Gastrocnemius medialis (tissue), 4 donors: ENCODE results near the gene TYSND1. TPM values are rescaled to one million over a fixed set of nuclear protein-coding genes. Genes with fewer than 3 reads are reported as not detected.
"Not testable (repeated sequence)": the region's sequence is repeated elsewhere in the genome, so short reads cannot be mapped to it uniquely, and the experiment has no call there.

Experiments
- ATAC-seq, 2 donors: fragments of 150-250 bp; one replicate each; pipeline ENCODE4 v1.9.1; 2016
- DNase-seq, 2 donors: peaks; one replicate each; pipeline ENCODE4 v3.0.0-alpha.2; 2019
- H3K27ac ChIP-seq, 4 donors: fragments of 200-600 bp; sonication (generic); 1 replicate in 1 of 4; 2 replicates in 3 of 4; pipeline ENCODE4 v1.5.1; 2016 to 2018; ENCODE audit warnings: mild to moderate bottlenecking in 2 of 4, moderate library complexity in 1 of 4
- H3K27me3 ChIP-seq, 3 donors: fragments of 200-600 bp; sonication (generic) in 2 of 3; 1 replicate in 1 of 3; 2 replicates in 2 of 3; pipeline versions ENCODE4 v1.5.1 to v1.6.0; 2016 to 2019; ENCODE audit warnings: mild to moderate bottlenecking in 1 of 3, moderate library complexity in 1 of 3
- H3K36me3 ChIP-seq, 2 donors: fragments of 200-600 bp; sonication (generic) in 1 of 2; one replicate each; pipeline ENCODE4 v1.5.1; 2017 to 2018
- H3K4me1 ChIP-seq, 2 donors: fragments of 200-600 bp; sonication (generic) in 1 of 2; one replicate each; pipeline ENCODE4 v1.5.1; 2016 to 2017; ENCODE audit warnings: mild to moderate bottlenecking in 2 of 2
- H3K4me3 ChIP-seq, 4 donors: fragments of 200-600 bp; sonication (generic) in 3 of 4; 1 replicate in 1 of 4; 2 replicates in 3 of 4; pipeline ENCODE4 v1.5.1; 2016 to 2019; ENCODE audit warnings: mild to moderate bottlenecking in 2 of 4
- H3K9me3 ChIP-seq, 3 donors: fragments of 200-600 bp; sonication (generic) in 2 of 3; 1 replicate in 1 of 3; 2 replicates in 2 of 3; pipeline ENCODE4 v1.5.1; 2016 to 2019
- POLR2A ChIP-seq, 2 donors: fragments of 450-650 bp; IDR thresholded peaks; one replicate each; pipeline ENCODE4 v1.6.1; 2017; ENCODE audit warnings: antibody characterized with exemption in 2 of 2, mild to moderate bottlenecking in 2 of 2, moderate library complexity in 2 of 2
- in situ Hi-C, 4 donors: fragments of 200-750 bp; cut with MboI; loops; one replicate each; pipeline versions ENCODE4 v1.15.0 to v1.8.0; 2017; ENCODE audit warnings: low sequenced_read_pairs in 4 of 4
- intact Hi-C: fragments of 100-400 bp; cut with DNase I; formaldehyde crosslinking; loops from one replicate; pipeline ENCODE4 v1.15.1; 2023; ENCODE audit warnings: low total_unique reads
- total RNA-seq, 4 donors: library from RNA; depleted of rRNA; stranded (reverse); fragments of >200 nt; gene quantifications; one replicate each; pipeline versions ENCODE4 v1.1.0 to v1.2.3, GENCODE V29; 2016
- TF ChIP-seq, protein P1 (sequence below), 5 experiments: fragments of 450-650 bp in 3 of 5; fragments of 200-600 bp in 2 of 5; sonication (generic) in 2 of 5; IDR thresholded peaks in 4 of 5; conservative IDR thresholded peaks in 1 of 5; 1 replicate in 4 of 5; 2 replicates in 1 of 5; pipeline ENCODE4 v1.5.1; 2016 to 2019; ENCODE audit warnings: antibody characterized with exemption in 5 of 5, mild to moderate bottlenecking in 3 of 5, moderate library complexity in 3 of 5

The TYSND1 gene
- total RNA-seq, 4 donors from 2014 or later, result 2.7 to 10.3 (median 4.7) TPM

DNA sequence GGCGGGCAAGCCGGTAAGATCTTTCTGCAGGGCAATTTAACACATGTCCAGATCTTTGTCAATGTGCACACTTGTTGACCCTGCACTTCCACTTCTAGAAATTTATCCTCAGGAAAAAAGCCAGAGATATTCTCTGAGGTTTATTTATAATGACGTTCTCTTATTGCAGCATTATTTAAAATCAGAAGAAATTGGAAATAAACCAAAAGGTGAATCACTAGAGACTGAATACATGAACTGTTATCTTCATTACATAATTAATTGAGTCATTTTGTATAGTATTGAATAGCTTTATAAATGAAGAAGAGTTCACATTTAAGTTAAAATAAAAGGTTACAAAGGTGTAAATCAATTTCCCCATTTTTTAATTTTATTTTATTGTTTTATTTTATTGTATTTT, 40.1 kb upstream of the TYSND1 start:
- Histone ChIP-seq H3K9me3 (no peaks in the 10 kb centered on the region), H3K27ac (no peak overlapping the region), H3K4me3 (no peak overlapping the region), H3K36me3 (no peaks in the 10 kb centered on the region), H3K4me1 (no peaks in the 10 kb centered on the region), H3K27me3 (no peaks in the 10 kb centered on the region)
- TF ChIP-seq, protein P1, sequence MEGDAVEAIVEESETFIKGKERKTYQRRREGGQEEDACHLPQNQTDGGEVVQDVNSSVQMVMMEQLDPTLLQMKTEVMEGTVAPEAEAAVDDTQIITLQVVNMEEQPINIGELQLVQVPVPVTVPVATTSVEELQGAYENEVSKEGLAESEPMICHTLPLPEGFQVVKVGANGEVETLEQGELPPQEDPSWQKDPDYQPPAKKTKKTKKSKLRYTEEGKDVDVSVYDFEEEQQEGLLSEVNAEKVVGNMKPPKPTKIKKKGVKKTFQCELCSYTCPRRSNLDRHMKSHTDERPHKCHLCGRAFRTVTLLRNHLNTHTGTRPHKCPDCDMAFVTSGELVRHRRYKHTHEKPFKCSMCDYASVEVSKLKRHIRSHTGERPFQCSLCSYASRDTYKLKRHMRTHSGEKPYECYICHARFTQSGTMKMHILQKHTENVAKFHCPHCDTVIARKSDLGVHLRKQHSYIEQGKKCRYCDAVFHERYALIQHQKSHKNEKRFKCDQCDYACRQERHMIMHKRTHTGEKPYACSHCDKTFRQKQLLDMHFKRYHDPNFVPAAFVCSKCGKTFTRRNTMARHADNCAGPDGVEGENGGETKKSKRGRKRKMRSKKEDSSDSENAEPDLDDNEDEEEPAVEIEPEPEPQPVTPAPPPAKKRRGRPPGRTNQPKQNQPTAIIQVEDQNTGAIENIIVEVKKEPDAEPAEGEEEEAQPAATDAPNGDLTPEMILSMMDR (IDR thresholded peaks at IDR 0.05 in 4 of 5, conservative IDR thresholded peaks at IDR 0.05 in 1 of 5), result no peak
- TF ChIP-seq POLR2A (IDR thresholded peaks at IDR 0.05), result no peak
- in situ Hi-C loops (no loop called here), intact Hi-C loops (no loop called here)
- ATAC-seq (no peak), DNase-seq (no peak)

DNA sequence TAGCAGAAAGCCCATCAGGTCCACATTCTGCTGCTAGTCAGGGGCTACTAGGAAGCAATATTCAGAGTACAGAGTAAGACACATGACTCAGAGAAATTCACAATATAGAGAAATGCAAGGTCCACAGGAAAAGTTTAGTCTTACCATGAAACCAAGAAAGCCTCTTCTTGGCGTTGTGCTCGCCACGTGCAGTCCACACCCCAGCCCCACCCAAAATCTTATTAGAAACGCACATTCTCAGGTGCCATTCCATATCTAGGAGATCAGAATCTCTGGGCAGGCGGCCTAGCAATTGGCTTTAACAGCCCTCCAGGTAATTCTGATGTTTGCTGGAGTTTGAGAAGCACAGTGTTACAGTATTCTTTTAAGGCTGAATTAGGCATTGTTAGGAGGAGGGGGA, 39.6 kb upstream of the TYSND1 start:
- Histone ChIP-seq H3K9me3 (no peaks in the 10 kb centered on the region), H3K27me3 (no peaks in the 10 kb centered on the region)
- no peak for TF ChIP-seq POLR2A (IDR thresholded peaks at IDR 0.05)
- TF ChIP-seq, protein P1 (IDR thresholded peaks at IDR 0.05 in 4 of 5, conservative IDR thresholded peaks at IDR 0.05 in 1 of 5), result no peak

DNA sequence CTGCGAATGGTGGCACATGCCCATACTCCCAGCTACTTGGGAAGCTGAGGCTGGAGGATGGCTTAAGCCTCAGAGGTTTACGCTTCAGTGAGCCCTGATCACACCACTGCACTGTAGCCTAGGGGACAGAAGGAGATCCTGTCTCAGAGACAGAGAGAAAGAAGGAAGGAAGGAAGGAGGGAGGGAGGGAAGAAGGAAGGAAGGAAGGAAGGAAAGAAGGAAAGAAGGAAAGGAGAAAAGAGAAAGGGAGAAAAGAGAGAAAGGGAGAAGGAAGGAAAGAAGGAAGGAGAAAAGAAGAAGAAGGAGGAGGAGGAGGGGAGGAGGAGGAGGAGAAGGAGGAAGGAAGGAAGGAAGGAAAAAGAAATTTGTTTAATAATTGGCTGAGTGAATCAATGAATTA, 36.8 kb upstream of the TYSND1 start:
- intact Hi-C loops (no loop called here), in situ Hi-C loops (no loop called here)
- no peak for DNase-seq
- ATAC-seq, result no peak
- Histone ChIP-seq H3K9me3 (no peaks in the 10 kb centered on the region), H3K27ac (no peak overlapping the region), H3K4me3 (no peak overlapping the region), H3K36me3 (no peaks in the 10 kb centered on the region), H3K27me3 (no peaks in the 10 kb centered on the region), H3K4me1 (no peaks in the 10 kb centered on the region)
- TF ChIP-seq, protein P1 (IDR thresholded peaks at IDR 0.05 in 4 of 5, conservative IDR thresholded peaks at IDR 0.05 in 1 of 5), result no peak
- no peak for TF ChIP-seq POLR2A (IDR thresholded peaks at IDR 0.05)

More for the DNA sequence above, 39.6 kb upstream of the TYSND1 start:
- no peak overlapping the region for H3K4me3 ChIP-seq
- no peak overlapping the region for H3K27ac ChIP-seq
- H3K4me1 ChIP-seq, result no peaks in the 10 kb centered on the region
- intact Hi-C loops, result no loop called here
- ATAC-seq (no peak), DNase-seq (no peak)
- no peaks in the 10 kb centered on the region for H3K36me3 ChIP-seq
- in situ Hi-C loops, result no loop called here

DNA sequence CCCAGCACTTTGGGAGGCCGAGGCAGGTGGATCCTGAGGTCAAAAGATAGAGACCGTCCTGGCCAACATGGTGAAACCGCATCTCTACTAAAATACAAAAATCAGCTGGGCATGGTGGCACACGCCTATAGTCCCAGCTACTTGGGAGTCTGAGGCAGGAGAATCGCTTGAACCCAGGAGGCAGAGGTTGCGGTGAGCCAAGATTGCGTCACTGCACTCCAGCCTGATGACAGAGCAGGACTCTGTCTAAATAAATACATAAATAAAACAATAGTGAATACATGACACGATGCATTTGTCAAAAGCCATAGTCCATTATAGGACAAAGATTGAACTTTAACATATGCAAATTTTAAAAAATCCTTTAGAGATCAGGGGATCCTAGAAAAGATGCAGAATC, 32.7 kb upstream of the TYSND1 start:
- H3K9me3 ChIP-seq, ATAC-seq, H3K36me3 ChIP-seq, DNase-seq, H3K27me3 ChIP-seq, H3K27ac ChIP-seq, in situ Hi-C loops, intact Hi-C loops, H3K4me1 ChIP-seq, H3K4me3 ChIP-seq: not testable (repeated sequence)

DNA sequence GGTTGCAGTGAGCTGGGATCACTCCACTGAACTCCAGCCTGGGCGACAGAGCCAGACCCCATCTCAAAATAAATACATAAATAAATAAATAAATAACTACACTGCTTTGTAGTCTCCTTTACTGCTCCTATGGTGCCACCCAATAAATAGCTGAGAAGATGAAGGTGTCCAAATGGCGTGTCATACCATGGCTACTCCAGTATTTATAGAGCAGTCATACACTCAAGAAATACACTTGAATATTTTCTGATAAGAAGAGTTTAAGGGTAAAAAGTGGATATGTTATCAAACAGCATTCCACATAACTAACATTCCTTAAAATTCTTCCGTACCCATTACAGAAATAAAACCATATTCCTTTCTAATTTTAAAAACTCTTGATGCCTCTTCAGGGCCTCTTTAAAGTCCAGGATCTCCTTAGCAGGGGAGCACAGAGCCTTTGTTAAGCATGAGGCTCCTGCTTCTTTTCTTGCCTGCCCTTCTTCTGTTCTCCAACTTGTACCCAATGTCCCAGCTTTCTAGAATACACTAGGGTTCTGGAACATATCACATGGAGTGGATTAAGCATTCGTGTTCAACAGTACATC, 31.7 kb upstream of the TYSND1 start:
- ATAC-seq, result no peak
- no peaks in the 10 kb centered on the region for H3K36me3 ChIP-seq
- in situ Hi-C loops (no loop called here), intact Hi-C loops (no loop called here)
- TF ChIP-seq POLR2A (IDR thresholded peaks at IDR 0.05), result no peak
- TF ChIP-seq, protein P1 (IDR thresholded peaks at IDR 0.05 in 4 of 5, conservative IDR thresholded peaks at IDR 0.05 in 1 of 5), result no peak
- no peak for DNase-seq
- no peak overlapping the region for H3K27ac ChIP-seq
- no peak overlapping the region for H3K4me3 ChIP-seq
- no peaks in the 10 kb centered on the region for H3K9me3 ChIP-seq
- H3K27me3 ChIP-seq, result no peaks in the 10 kb centered on the region
- H3K4me1 ChIP-seq, result no peaks in the 10 kb centered on the region
